GM19395 (cell line): ENCODE measurements around the gene PLEKHA7.

ENCODE experiments used
- ATAC-seq: cut with Tn5 transposase; IDR thresholded peaks from one replicate; pipeline ENCODE4 v1.9.1; 2021; ENCODE audit warnings: mild to moderate bottlenecking, moderate library complexity; ENCODE audit not compliant: unreplicated experiment

The PLEKHA7 gene

GRCh38 chr11:16778876-16779275 lies 235.3 kb downstream of the PLEKHA7 start:
- ATAC-seq: no peak

GRCh38 chr11:16778286-16778685 lies 235.9 kb downstream of the PLEKHA7 start:
- no peak for ATAC-seq

GRCh38 chr11:16777613-16777975 lies 236.6 kb downstream of the PLEKHA7 start:
- ATAC-seq: no peak

- no peak for ATAC-seq
Observed at GRCh38 chr11:16776711-16777612, 237.3 kb downstream of the PLEKHA7 start.

- ATAC-seq: no peak
Observed at GRCh38 chr11:16775614-16776283, 238.5 kb downstream of the PLEKHA7 start.

GRCh38 chr11:16774936-16775613 lies 239.1 kb downstream of the PLEKHA7 start:
- no peak for ATAC-seq

GRCh38 chr11:16773981-16774935 lies 240.0 kb downstream of the PLEKHA7 start:
- ATAC-seq: no peak

GRCh38 chr11:16772141-16772512 lies 242.1 kb downstream of the PLEKHA7 start:
- ATAC-seq: no peak

DNA sequence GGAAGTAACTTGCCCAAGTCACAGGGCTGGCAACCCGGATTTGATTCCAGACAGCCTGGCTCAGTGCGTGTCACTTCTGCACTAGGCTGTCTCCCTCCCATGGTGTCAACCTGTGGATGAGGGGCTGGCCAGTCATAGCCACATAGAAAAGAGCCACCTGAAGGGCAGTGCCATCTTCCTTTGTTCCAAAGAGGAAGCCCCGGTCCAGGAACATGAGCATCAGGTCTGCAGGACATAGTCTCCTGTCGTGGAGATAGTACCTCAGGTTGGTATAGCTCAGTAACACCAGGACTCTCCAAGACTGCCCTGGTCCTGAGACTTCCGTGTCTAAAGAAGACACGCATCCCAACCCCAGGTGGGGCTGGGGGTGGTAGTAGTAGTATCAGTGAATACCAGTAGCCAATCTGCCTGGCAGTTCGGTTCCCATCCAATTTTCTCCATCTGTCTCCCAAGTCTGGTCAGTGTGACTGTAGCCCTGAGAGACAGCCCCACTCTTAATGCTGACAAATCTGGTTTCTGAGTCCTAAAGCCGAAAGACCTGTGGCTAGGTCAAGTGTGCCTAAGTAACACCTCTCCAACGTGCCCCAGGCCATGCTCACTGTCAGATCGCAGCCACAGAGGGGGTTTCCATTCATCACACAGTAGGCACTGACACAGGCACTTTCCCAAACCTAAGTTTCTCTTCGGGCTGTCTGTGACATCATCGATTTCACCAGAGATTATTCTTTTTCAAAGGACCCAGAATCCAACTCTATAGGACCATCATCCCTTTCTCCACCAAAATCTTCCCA lies 242.7 kb downstream of the PLEKHA7 start:
- no peak for ATAC-seq

DNA sequence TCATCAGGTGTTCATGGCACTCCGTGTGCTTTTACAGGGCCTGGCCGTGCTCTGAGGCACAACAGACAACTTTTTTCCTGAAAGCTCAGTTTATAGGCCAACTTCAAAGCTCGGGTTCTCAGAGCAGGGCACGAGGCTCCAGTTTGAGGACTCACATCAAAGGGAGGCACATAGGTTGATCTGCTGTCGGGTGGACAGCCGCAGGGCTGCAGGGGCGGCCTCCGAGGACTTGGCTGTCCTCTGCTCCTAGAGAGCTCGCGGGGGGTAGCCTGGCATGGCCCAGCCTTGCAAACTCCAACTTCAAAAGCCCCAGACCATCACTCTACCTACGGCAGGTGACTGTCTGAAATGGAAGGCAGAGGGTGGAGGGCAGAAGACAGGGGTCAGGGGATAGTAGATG lies 244.2 kb downstream of the PLEKHA7 start:
- no peak for ATAC-seq

DNA sequence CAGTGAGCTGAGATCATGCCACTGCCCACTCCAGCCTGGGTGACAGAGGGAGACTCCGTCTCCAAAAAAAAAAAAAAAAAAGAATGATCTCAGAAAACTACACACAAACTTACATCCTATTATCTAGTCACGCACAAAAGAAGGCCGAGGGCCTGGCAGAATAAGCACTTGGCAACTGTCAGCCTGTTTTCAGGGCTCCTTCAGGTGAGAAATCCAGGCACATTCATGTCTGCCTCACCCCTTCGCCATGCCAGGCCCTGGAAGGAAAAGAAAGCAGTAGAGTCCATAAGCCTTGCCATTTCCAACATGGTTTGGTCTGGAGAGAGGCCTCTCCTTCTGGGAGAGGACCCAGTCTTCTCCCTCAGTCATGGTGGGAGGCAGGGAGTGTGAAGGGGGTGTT lies 244.8 kb downstream of the PLEKHA7 start:
- ATAC-seq: no peak

- no peak for ATAC-seq
Observed at GRCh38 chr11:16767957-16768356, 246.3 kb downstream of the PLEKHA7 start.

- no peak for ATAC-seq
Observed at GRCh38 chr11:16767137-16767536, 247.1 kb downstream of the PLEKHA7 start.

DNA sequence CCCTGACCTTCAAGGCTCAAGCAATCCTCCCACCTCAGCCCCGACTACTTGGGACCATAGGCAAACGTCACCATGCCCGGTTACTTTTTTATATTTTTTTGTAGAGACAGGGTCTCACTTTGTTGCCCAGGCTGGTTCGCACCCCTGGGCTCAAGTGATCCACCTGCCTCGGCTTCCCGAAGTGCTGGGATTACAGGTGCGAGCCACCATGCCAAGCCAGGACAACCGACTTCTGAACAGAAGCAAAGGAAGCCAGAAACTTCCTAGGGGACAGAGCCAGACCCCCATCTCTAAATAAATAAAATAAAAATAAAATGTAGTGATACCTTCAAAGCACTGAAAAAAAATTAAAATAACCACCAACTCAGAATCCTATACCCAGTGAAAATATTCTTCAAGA lies 249.3 kb downstream of the PLEKHA7 start:
- no peak for ATAC-seq

GRCh38 chr11:16763746-16764145 lies 250.5 kb downstream of the PLEKHA7 start:
- no peak for ATAC-seq

DNA sequence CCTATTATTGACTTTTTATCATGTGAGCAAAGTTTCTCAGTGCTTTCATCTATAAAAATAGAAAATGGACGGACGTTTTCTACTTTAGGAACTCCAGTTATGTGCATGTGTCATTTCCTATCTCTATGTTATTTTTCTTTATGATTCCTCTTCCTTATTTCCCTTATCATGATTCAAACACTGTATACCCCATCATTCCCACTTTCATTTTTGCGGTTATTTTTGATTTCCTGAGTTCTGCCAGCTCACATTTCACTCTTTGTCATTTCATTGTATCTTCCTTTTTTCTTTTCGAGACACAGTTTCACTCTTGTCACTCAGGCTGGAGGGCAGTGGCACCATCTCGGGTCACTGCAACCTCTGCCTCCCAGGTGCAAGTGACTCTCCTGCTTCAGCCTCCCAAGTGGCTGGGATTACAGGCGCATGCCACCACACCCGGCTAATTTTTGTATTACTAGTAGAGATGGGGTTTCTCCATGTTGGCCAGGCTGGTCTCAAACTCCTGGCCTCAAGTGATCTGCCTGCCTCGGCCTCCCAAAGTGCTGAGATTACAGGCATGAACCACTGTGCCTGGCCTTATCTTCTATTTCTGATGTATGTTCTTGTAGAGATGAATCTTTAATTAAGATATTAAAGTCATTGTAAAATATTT lies 254.2 kb downstream of the PLEKHA7 start:
- ATAC-seq: no peak

- ATAC-seq: no peak
Observed at GRCh38 chr11:16758382-16759024, 255.7 kb downstream of the PLEKHA7 start.

GRCh38 chr11:16750417-16750816 lies 263.8 kb downstream of the PLEKHA7 start:
- no peak for ATAC-seq

DNA sequence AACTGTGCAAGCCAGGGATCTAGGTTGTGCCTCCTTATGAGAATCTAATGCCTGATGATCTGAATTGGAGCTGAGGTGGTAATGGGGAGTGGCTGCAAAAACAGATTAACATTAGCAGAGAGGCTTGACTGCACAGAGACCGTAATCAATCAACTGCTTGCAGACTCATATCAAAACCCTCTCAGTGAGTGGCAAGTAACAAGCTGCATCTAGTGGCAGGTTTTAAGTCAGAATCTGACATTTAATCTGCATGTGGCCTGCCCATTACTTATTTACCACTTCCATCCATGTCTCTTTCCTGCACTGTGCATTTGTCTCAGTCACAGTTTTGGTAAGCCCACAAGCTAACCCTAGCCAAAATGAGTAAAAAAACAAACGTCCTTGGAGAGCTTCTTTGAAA lies 264.5 kb downstream of the PLEKHA7 start:
- no peak for ATAC-seq
